Measurements from ENCODE around the gene RHBDD3.

Gene RHBDD3

DNA sequence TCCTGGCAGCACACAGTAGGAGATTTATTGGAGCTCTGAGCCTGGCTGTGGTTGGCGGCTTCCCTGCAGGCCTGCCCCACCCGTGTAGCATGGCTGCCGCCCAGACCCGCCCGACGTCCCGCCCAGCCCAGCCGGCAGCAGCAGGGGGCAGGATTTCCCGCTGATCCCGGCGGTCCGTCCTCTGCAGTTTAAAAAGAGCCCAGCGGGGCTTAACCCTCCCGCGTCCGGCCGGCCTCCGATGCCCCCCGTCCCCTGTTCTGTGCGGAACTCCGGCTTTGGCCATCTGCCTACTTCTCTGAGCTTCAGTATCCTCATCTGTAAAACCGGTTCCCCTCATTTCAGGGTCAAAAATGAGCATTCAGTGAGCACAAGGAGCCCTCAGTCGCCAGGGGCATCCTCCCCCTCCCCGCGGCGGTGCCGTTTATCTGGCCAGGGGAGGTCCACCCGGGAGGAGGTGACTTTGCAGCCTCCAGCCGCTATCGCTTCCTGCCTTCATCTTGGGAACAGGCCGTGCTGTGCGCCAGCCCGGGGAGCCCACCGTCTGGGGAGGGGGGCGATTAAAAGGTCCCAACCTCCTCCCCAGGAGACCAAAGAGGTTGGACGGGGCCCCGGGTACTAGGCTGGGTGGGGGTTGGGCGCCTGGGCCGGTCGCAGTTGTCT is 38.5 kb upstream of the RHBDD3 start, which contains the start of gene GAS2L1:
GAS2L1 (plus strand) TSS at position 476 of the 660 bp plus-strand sequence. CDS start 1,456 bp downstream, outside the sequence.
- peak; percentile 77 for DNase-seq (ENCODE audit: low spot score)

DNA sequence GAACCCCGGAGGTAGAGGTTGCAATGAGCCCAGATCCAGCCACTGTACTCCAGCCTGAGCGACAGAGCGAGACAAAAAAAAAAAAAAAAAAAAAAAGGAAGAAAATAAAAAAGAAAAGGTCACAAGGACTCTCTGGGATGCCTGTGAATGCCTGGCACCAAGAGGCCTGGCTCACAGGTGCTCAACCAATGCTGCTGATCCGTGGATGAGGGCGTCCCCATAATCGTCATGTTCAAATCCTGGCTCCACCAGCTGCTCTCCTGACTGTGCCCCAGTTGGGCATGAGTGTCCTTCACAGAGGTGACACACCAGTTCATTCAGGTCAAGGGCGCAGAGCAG is 38.0 kb upstream of the RHBDD3 start:
- no peak for DNase-seq (ENCODE audit: low spot score)

GRCh38 chr22:29302681-29303465 is 35.1 kb upstream of the RHBDD3 start:
- no peak for DNase-seq (ENCODE audit: low spot score)

DNA sequence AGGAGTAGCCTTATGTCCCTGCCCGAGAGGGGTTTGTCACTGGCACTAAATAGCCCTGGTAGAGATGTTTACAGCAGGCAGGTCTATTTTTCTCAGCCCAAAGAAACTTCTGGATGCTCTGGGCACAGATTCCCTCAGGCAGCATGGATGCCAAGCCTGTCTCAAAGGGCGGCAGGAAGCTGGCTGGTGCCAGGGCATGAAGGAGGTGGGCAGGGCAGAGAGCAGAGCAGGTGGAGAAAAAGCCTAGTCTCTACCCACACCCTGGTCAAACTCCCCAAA is 34.6 kb upstream of the RHBDD3 start:
- no peak for DNase-seq (ENCODE audit: low spot score)

DNA sequence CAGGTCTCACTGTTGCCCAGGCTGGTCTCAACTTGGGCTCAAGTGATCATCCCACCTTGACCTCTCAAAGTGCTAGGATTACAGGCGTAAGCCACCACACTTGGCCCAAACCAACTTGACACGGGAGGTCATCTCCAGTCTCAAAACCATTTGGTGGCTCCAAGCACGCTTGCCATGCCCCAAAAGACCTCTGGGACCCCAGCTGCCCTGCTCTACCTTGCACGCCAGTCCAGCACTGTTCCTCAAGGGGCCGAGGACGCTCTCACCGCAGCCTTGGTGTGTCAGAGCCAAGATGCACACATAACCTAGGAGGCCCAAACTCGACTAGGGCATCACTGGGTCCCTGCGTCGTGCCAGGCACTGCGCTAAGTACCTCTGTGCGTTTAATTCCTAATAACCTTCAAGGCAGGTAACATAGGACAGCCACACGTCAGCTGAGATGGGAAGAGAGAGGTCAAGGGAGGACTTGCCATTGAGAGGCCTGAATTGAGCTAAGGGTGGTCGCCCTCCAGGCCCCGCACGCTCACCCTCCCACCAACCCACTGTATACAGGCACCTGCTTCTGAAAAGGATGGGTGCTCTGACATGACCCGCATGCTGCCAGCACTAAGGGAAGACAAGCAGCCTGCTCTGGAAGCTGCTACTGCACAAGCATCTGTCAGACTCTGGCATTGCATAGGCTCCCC is 34.1 kb upstream of the RHBDD3 start:
- no peak for DNase-seq (ENCODE audit: low spot score)

DNA sequence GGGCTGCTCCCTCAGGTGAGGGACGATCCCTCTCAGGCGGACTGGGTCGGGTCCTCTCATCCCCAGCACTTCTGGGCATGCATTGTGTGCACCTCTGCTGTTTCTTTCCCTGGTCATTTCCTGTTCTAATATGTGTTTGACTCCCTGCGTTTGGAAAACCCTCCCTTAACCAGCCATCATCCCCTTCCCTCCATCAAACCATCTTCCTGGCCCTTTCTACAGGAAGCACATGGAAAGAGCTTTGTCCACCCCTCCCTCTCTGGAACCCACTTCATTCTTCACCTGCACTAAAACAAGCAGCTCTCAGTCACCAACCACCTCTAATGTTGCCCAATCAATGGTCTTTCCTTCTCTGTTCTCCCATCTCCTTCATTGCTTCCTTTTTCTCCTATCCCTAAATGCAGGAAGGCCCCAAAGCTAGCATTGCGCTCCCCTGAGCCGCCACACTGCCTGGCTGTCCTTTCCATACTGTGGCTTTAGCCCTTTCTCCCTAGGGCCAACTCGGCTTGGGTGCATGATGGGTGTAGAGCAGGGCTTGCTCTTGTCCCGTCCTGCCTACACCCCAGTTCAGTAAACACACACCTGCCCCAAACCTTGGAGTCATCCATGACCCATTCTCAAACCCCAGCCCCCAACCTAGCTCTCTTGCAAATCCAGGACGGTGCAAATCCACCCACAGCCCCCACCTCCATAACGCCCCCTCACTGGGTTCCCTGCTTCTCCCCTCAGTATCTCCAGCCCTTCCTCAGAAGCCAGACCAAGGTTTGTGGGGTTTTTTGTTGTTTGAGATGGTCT is 33.2 kb upstream of the RHBDD3 start:
- DNase-seq (ENCODE audit: low spot score): no peak

GRCh38 chr22:29300467-29300806 is 32.7 kb upstream of the RHBDD3 start:
- DNase-seq (ENCODE audit: low spot score): no peak

- DNase-seq (ENCODE audit: low spot score): no peak
Observed at GRCh38 chr22:29299136-29299900, 31.5 kb upstream of the RHBDD3 start.

- no peak for DNase-seq (ENCODE audit: low spot score)
Observed at GRCh38 chr22:29298641-29299040, 30.9 kb upstream of the RHBDD3 start.

DNA sequence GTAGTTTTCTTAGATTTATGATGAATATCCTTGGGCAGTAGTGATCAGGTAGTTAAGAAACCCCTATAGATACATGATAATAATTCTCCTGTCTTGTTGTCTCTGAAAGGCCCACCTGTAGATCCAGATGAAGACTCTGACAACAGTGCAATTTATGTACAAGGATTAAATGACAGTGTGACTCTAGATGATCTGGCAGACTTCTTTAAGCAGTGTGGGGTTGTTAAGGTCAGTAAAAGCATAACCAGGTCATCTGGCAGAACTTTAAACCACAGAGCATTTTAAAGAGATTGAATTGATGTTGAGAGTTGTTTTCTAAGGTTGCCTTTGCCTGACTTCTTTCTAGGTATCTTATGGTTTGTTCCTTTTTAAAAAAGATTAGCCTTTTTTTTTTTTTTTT is 24.6 kb upstream of the RHBDD3 start:
- DNase-seq (ENCODE audit: low spot score): no peak

DNA sequence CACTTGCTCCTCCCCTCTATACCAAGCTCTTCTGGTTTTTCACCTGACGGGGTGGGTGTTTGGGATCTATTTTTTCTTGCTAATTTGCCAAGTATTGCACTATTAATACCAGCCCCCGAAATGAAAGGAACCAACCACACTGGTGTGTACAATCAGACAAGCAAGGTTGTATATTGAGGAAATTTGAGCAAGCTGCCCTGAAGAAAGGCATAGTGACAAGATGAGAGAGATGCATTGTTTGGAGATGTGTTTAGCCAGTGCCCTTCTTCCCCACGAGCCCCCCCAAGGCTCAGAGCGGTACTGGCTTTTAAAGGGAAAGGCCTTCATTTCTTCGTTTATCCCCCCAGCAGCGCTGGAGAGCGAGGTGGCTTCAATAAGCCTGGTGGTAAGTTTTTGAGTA is 23.4 kb upstream of the RHBDD3 start:
- no peak for DNase-seq (ENCODE audit: low spot score)

DNA sequence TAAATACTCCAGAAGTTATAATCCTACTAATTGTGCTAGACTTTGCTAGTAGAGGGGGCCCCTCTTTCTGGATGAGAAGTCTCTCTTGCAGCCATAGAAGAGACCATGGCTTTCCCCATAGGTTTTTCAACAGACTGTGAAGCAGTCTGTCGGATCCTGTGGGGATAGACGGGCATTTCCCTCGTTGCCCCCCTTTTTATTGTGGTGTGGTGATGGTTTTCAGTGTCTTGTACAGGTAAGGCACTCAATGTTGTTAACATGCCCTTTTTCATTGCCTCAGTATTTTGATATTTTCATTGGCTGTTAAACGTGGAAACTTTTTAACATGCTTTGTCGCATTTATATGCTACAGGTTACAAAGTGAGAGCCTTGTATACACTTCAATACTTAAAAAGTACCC is 22.3 kb upstream of the RHBDD3 start:
- no peak for DNase-seq (ENCODE audit: low spot score)

DNA sequence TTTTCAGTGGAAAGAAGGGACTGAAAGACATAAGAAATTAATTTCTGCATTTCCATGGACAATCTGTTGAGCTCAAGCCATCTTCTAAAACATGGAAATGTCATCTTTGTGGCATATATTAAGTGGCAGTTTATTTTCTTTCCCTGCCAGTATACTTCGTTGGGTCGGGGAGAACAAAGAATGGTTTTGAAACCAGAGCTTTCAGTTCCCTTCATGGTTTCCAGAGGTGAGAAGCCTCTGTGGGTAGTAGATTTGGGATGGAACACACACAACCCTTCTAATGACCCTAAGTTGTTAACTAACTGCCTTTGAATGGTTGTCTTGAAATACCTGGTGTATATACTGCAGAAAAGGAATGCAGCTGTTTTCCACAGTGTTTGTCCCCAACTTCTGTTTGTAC is 21.1 kb upstream of the RHBDD3 start:
- no peak for DNase-seq (ENCODE audit: low spot score)

DNA sequence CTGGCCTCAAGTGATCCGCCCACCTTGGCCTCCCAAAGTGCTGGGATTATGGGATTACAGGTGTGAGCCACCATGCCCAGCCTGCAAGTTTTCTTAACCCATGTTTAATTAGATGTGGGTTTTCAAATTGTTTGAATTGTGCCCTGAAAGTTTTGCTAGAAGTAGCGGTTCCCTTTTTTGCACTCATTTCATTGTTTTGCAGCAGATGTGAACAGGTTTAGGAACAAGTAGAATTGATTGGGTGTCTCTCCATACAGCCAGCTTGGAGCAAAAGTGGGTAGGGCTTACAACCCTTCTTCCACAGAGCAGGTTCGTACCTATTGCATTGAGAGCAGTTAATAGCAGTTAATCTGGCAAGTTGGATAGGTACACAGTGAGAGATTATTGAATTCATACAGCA is 16.4 kb upstream of the RHBDD3 start:
- DNase-seq (ENCODE audit: low spot score): no peak

- no peak for DNase-seq (ENCODE audit: low spot score)
Observed at GRCh38 chr22:29277927-29278326, 10.1 kb upstream of the RHBDD3 start.

GRCh38 chr22:29275819-29276565 is 8.2 kb upstream of the RHBDD3 start:
- DNase-seq (ENCODE audit: low spot score): no peak

GRCh38 chr22:29275167-29275566 is 7.4 kb upstream of the RHBDD3 start:
- DNase-seq (ENCODE audit: low spot score): no peak

DNA sequence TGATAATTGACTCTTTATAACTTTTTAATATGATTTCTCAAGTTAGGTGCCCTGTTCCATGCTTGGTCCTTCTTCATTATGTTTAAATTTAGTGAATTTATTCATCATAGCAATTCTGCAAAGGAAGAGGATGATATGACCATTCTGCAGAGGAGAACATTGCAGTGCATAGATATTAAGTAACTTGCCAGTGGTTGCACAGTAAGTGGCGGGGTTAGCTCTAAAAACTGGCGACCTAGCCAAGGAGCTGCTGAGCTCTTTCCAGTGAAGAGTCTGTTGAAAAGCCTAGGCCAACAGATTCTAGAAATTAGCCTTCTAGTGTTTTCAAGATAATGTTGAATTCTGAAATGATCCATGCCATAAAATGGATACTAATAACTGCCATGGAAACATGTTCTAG is 4.8 kb upstream of the RHBDD3 start:
- DNase-seq (ENCODE audit: low spot score): no peak

GRCh38 chr22:29270475-29271271 is 2.9 kb upstream of the RHBDD3 start:
- DNase-seq (ENCODE audit: low spot score): no peak

GRCh38 chr22:29269731-29270474 is 2.1 kb upstream of the RHBDD3 start:
- no peak for DNase-seq (ENCODE audit: low spot score)
